Transverse colon (tissue), 4 donors: ENCODE measurements around the gene UBE2Z. TPM values are rescaled to one million over a fixed set of nuclear protein-coding genes. Genes with fewer than 3 reads are reported as not detected.

Experiments
- DNase-seq: peaks from one replicate; pipeline ENCODE4 v3.0.0-alpha.2; 2019
- H3K27ac ChIP-seq, 4 donors: fragments of 200-600 bp; sonication (generic); 2 replicates each; pipeline ENCODE4 v1.5.1; 2016 to 2018; ENCODE audit warnings: inconsistent platforms in 4 of 4
- H3K27me3 ChIP-seq: fragments of 200-600 bp; sonication (generic); 2 replicates; pipeline ENCODE4 v1.5.1; 2017; ENCODE audit warnings: inconsistent platforms
- H3K36me3 ChIP-seq, 4 donors: fragments of 200-600 bp; sonication (generic); 2 replicates each; pipeline ENCODE4 v1.5.1; 2017 to 2019; ENCODE audit warnings: inconsistent platforms in 4 of 4
- H3K4me1 ChIP-seq, 4 donors: fragments of 200-600 bp; sonication (generic); 2 replicates each; pipeline ENCODE4 v1.5.1; 2017 to 2020; ENCODE audit warnings: inconsistent platforms in 4 of 4
- H3K4me3 ChIP-seq, 4 donors: fragments of 200-600 bp; sonication (generic); 1 replicate in 1 of 4; 2 replicates in 3 of 4; pipeline versions ENCODE4 v1.5.1 to v1.6.1; 2017 to 2019; ENCODE audit warnings: inconsistent platforms in 4 of 4
- H3K9me3 ChIP-seq, 2 donors: fragments of 200-600 bp; sonication (generic); 2 replicates each; pipeline ENCODE4 v1.5.1; 2017 to 2019; ENCODE audit warnings: inconsistent platforms in 2 of 2
- EP300 ChIP-seq: sonication (generic); formaldehyde crosslinking; IDR thresholded peaks from one replicate; pipeline ENCODE4 v1.6.1; 2017; ENCODE audit warnings: antibody characterized with exemption, low read depth
- POLR2A ChIP-seq: fragments of 450-650 bp; IDR thresholded peaks from one replicate; pipeline ENCODE4 v1.6.1; 2016; ENCODE audit warnings: antibody characterized with exemption, mild to moderate bottlenecking, moderate library complexity
- POLR2AphosphoS5 ChIP-seq, 3 donors: sonication (generic); formaldehyde crosslinking; IDR thresholded peaks; one replicate each; pipeline ENCODE4 v1.6.1; 2016; ENCODE audit warnings: antibody characterized with exemption in 3 of 3
- WGBS, 2 donors: methylation state at CpG; one replicate each; pipeline ENCODE4 v1.1.5; 2018; ENCODE audit warnings: low coverage in 1 of 2; 5-methylcytosine and 5-hydroxymethylcytosine counted together
- in situ Hi-C, 4 donors: fragments of 200-750 bp; cut with MboI; loops; one replicate each; pipeline versions ENCODE4 v1.15.0 to v1.15.1; 2017; ENCODE audit warnings: low sequenced_read_pairs in 3 of 4, low pct_ligation_motif_present in 1 of 4, low pct_unique_long_range_greater_than_20kb in 1 of 4
- intact Hi-C: fragments of 100-400 bp; cut with DNase I; formaldehyde crosslinking; loops from one replicate; pipeline ENCODE4 v1.15.1; 2023; ENCODE audit warnings: low total_unique reads
- total RNA-seq, 4 donors: library from RNA; depleted of rRNA; stranded (reverse); fragments of >200 nt; gene quantifications; one replicate each; pipeline ENCODE4 v1.1.0, GENCODE V29; 2016
- TF ChIP-seq, protein P1 (sequence below), 5 experiments: fragments of 200-600 bp in 3 of 5; fragments of 450-650 bp in 2 of 5; sonication (generic) in 3 of 5; IDR thresholded peaks; 1 replicate in 2 of 5; 2 replicates in 3 of 5; pipeline ENCODE4 v1.5.1; 2016 to 2017; ENCODE audit warnings: antibody characterized with exemption in 5 of 5, inconsistent platforms in 3 of 5, mild to moderate bottlenecking in 2 of 5, moderate library complexity in 1 of 5

UBE2Z gene
- total RNA-seq, 4 donors from 2014 or later = 33.2 to 70.8 (median 47.6) TPM

DNA sequence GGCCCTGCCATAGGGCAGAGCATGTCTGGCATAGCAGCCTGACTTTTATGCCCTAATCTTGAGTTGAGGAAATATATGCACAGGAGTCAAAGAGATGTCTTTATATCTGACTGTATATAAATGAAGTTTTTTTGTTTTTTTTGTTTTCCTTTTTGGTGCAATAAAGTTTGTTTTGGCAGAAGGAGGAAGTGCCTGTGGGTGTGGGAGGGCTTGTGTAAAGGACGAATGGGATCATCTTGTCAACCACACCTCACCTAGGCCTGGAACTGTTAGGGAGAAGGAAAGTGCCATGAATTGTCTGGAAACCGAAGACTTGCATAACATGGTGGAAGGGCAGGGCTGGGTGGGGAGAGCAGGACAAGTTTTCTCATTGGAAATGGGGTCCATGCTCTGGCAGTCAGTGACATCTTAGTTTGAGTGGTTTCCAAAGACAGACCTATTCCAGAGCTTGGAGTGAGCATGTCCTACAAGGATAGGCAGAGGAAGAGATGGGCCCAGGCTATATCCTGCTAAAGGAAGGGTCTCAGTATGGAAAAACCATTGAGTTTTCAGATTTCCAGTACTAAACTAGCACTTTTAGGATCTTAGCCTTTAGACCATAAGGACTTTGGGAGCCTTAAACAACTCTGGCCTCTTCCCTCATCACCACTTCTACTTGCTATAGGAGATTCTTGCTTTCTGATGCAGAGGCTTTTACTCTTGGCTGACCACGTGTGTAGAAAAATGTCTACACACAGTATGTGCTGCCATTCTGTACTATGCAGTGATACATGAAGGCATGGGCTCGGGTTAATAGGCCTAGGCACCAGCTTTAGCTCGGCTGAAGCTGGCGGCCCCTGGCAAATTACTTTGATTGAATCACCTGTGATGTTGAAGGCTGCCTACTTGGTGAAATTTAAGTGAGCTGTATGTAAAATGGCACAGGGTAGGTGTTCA is 20.9 kb downstream of the UBE2Z start:
- WGBS, 2 donors = 81 to 86% methylated on average over 3 to 6 of the region's 6 CpGs
- in situ Hi-C loops = no loop called here
- H3K4me1 ChIP-seq = no peaks in the 10 kb centered on the region
- H3K4me3 ChIP-seq = no peak overlapping the region
- no peaks in the 10 kb centered on the region for H3K9me3 ChIP-seq
- TF ChIP-seq POLR2A = no peak
- no peak for TF ChIP-seq POLR2AphosphoS5 (IDR thresholded peaks at IDR 0.05)
- no peak for TF ChIP-seq EP300
- TF ChIP-seq, protein P1, sequence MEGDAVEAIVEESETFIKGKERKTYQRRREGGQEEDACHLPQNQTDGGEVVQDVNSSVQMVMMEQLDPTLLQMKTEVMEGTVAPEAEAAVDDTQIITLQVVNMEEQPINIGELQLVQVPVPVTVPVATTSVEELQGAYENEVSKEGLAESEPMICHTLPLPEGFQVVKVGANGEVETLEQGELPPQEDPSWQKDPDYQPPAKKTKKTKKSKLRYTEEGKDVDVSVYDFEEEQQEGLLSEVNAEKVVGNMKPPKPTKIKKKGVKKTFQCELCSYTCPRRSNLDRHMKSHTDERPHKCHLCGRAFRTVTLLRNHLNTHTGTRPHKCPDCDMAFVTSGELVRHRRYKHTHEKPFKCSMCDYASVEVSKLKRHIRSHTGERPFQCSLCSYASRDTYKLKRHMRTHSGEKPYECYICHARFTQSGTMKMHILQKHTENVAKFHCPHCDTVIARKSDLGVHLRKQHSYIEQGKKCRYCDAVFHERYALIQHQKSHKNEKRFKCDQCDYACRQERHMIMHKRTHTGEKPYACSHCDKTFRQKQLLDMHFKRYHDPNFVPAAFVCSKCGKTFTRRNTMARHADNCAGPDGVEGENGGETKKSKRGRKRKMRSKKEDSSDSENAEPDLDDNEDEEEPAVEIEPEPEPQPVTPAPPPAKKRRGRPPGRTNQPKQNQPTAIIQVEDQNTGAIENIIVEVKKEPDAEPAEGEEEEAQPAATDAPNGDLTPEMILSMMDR (IDR thresholded peaks at IDR 0.05) = no peak
- DNase-seq = no peak
- intact Hi-C loops = no loop called here
- H3K27ac ChIP-seq = no peak overlapping the region
- H3K27me3 ChIP-seq = no peaks in the 10 kb centered on the region
- peaks cover 0 to 50% (median 24%) of the 10 kb centered on the region in 4 donors for H3K36me3 ChIP-seq

DNA sequence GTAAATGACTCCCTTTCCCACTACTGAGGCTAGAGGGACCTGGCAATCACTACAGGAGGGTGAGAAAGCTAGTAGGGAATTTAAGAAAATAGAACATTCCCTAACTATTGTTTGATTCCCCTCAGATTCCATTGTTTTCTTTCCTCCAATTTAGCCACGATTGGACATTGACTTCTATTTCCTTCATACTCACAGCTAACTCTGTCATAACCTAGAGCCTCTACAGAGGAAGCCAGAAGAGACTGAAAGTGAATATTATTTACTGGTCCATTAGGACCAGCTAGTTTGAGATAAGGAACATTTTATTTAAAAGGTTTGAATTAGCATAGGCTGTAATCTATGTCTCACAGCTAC is 21.6 kb downstream of the UBE2Z start:
- in situ Hi-C loops (no loop called here), intact Hi-C loops (no loop called here)
- Histone ChIP-seq H3K27ac (no peak overlapping the region), H3K36me3 (peaks cover 0 to 47% (median 22%) of the 10 kb centered on the region in 4 donors), H3K4me3 (no peak overlapping the region), H3K27me3 (no peaks in the 10 kb centered on the region), H3K9me3 (no peaks in the 10 kb centered on the region), H3K4me1 (no peaks in the 10 kb centered on the region)
- 50% methylated on average over 1 of the region's 1 CpG for WGBS, 2 donors
- DNase-seq = no peak
- no peak for TF ChIP-seq EP300
- TF ChIP-seq, protein P1 (IDR thresholded peaks at IDR 0.05) = no peak
- TF ChIP-seq POLR2AphosphoS5 (IDR thresholded peaks at IDR 0.05) = no peak
- no peak for TF ChIP-seq POLR2A

DNA sequence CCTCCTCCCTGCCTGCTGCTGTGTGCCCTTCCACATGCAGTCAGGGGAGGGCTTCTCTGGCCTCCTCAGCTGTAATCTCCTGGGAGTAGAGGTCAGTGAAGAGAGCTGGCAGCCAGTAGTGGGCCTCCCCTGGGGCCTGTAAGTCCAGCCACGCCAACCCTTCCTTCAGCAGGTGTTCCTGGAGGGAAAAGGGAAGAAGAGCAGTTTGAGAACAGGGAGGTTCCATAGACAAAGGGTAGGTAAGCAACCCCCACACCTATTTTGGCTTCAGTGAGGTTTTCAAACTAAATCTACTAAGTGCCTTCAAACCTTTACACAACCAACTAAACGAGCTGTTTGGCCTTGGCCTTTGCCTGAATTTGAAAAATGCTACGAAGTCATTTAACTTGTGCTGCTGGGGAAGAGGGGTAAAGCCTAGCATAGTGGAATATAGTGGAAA is 22.2 kb downstream of the UBE2Z start:
- no peak for DNase-seq
- H3K27ac ChIP-seq = no peak overlapping the region
- H3K4me1 ChIP-seq = no peaks in the 10 kb centered on the region
- intact Hi-C loops = no loop called here
- TF ChIP-seq POLR2AphosphoS5 (IDR thresholded peaks at IDR 0.05) = no peak
- TF ChIP-seq EP300 = no peak
- TF ChIP-seq, protein P1 (IDR thresholded peaks at IDR 0.05) = no peak
- TF ChIP-seq POLR2A = no peak
- in situ Hi-C loops = no loop called here
- WGBS, 2 donors = 56 to 58% methylated on average over 2 to 3 of the region's 3 CpGs
- H3K4me3 ChIP-seq = no peak overlapping the region
- H3K9me3 ChIP-seq = no peaks in the 10 kb centered on the region
- H3K27me3 ChIP-seq = no peaks in the 10 kb centered on the region
- peaks cover 0 to 49% (median 21%) of the 10 kb centered on the region in 4 donors for H3K36me3 ChIP-seq

DNA sequence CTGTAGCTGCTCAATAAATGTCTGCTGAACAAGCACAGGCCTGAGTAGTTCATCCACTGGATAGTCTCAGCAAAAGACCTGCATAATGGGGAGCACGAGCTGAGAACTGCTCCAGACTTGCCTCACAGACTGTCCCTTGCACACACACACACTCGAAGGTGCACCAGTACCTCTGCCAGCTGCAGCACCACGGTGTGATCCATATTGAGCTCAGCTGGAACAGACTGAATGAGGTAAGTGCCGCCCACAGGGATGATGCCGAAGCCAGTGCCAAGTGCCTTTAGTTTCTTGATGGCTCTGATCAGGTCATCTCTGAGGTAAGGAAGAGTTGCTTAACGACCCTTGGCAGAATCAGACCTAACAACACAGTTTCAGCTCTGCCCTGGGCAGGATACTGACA is 24.8 kb downstream of the UBE2Z start:
- Histone ChIP-seq H3K4me1 (no peaks in the 10 kb centered on the region), H3K27ac (no peak overlapping the region), H3K36me3 (peaks cover 0 to 44% (median 20%) of the 10 kb centered on the region in 4 donors), H3K9me3 (no peaks in the 10 kb centered on the region), H3K4me3 (no peak overlapping the region), H3K27me3 (no peaks in the 10 kb centered on the region)
- DNase-seq = no peak
- intact Hi-C loops = no loop called here
- in situ Hi-C loops = no loop called here
- TF ChIP-seq, protein P1 (IDR thresholded peaks at IDR 0.05) = no peak
- TF ChIP-seq EP300 = no peak
- TF ChIP-seq POLR2AphosphoS5 (IDR thresholded peaks at IDR 0.05) = no peak
- TF ChIP-seq POLR2A = no peak
- WGBS, 2 donors = 90% methylated on average over 6 of the region's 6 CpGs; no CpG with 5 or more reads in 1 of the 2 donors
